AG04450 (cell line): Measurements from ENCODE around the gene ESRRG. TPM values are rescaled to one million over a fixed set of nuclear protein-coding genes. Genes with fewer than 3 reads are reported as not detected.

ENCODE experiments used
- CTCF ChIA-PET: fragments of 300-600, 350-600 bp; formaldehyde crosslinking; extraction: SDS; loops from one replicate; lab custom pipeline; 2022; ENCODE audit warnings: antibody characterized with exemption, inconsistent platforms; lab: Charles Lee
- POLR2A ChIA-PET: fragments of 350-600 bp; formaldehyde crosslinking; extraction: SDS; loops from one replicate; lab custom pipeline; 2021; ENCODE audit warnings: antibody characterized with exemption, inconsistent platforms; lab: Yijun Ruan, JAX
- DNase-seq: peaks from one replicate; pipeline ENCODE4 v3.0.0-alpha.2; 2011; ENCODE audit warnings: low read depth, low spot score
- H3K27ac ChIP-seq: one replicate; pipeline ENCODE4 v1.5.1; 2012; ENCODE audit warnings: low read depth, low read length, control low read depth
- H3K27me3 ChIP-seq: one replicate; pipeline ENCODE4 v1.6.0; 2012; ENCODE audit warnings: low read length; ENCODE audit not compliant: control insufficient read depth, insufficient read depth
- H3K4me3 ChIP-seq: 2 replicates; pipeline ENCODE4 v1.5.1; 2011; ENCODE audit warnings: mild to moderate bottlenecking, low read depth, low read length, control low read depth
- H3K9me3 ChIP-seq: 2 replicates; pipeline ENCODE4 v1.5.1; 2012; ENCODE audit warnings: low read length; ENCODE audit not compliant: control insufficient read depth, insufficient read depth
- polyA plus RNA-seq: library from polyadenylated mRNA; depleted of rRNA; stranded (reverse); fragments of >200 nt; gene quantifications from 2 replicates; pipeline ENCODE4 v1.2.3, GENCODE V29; 2011
- TF ChIP-seq, protein P1 (sequence below): IDR thresholded peaks from 2 replicates; pipeline ENCODE4 v1.5.1; 2011; ENCODE audit warnings: low read depth, low read length, control low read depth, inconsistent platforms

Gene ESRRG
- polyA plus RNA-seq, 1 experiment, result 0.22 TPM

DNA sequence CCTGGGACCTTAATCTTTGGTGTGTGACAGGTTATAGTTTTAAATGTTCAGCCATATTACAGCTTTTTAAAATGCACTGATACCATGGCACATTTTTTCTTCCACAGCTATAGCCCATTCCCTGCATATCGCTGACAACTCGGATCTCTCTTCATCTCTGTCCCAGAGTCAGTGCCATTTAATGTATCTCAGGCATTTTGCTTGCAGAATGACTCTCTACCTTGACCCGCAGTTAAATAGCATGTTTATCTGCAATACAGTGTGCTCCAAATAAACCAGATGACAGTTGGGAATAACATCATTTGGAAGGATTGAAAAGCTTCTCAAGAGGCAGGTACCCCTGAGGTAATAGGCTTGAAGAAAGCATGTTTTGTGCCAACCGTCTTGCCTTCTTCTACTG, 200.2 kb downstream of the ESRRG start:
- POLR2A ChIA-PET, result no interaction called here
- no peak overlapping the region for H3K4me3 ChIP-seq
- no peaks in the 10 kb centered on the region for H3K9me3 ChIP-seq
- CTCF ChIA-PET, result interaction anchor here (1.1 to 1.7 kb wide), 2 partner anchors 13 to 302 kb away, joined by 4 to 8 read pairs; no protein-coding TSS in a partner anchor
- TF ChIP-seq, protein P1, sequence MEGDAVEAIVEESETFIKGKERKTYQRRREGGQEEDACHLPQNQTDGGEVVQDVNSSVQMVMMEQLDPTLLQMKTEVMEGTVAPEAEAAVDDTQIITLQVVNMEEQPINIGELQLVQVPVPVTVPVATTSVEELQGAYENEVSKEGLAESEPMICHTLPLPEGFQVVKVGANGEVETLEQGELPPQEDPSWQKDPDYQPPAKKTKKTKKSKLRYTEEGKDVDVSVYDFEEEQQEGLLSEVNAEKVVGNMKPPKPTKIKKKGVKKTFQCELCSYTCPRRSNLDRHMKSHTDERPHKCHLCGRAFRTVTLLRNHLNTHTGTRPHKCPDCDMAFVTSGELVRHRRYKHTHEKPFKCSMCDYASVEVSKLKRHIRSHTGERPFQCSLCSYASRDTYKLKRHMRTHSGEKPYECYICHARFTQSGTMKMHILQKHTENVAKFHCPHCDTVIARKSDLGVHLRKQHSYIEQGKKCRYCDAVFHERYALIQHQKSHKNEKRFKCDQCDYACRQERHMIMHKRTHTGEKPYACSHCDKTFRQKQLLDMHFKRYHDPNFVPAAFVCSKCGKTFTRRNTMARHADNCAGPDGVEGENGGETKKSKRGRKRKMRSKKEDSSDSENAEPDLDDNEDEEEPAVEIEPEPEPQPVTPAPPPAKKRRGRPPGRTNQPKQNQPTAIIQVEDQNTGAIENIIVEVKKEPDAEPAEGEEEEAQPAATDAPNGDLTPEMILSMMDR, result no peak
- no peaks in the 10 kb centered on the region for H3K27me3 ChIP-seq
- no peak for DNase-seq
- no peak overlapping the region for H3K27ac ChIP-seq

DNA sequence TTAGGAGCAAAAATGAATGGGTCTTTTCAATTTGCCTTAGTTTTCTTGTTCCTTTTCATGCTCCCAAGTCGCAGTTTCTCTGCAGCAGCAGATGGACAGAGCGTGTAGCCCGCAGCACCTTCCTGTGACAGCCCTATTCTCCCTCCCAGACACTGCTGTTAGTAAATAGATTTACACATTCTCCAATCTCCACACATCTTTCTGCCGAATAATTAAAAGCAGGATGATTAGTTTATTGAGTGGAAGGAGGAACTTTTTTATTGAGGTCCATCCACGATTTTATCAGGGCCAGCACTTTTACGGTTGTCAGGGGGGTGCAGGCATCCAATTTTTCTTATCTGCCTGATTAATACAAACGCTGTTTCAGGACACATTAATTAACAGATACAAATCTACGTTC, 201.8 kb downstream of the ESRRG start:
- TF ChIP-seq, protein P1, result no peak
- DNase-seq, result no peak
- no peak overlapping the region for H3K4me3 ChIP-seq
- no peak overlapping the region for H3K27ac ChIP-seq
- no peaks in the 10 kb centered on the region for H3K9me3 ChIP-seq
- ChIA-PET POLR2A (interaction anchor here (0.7 kb wide), 1 partner anchor 8 kb away, joined by 6 read pairs; no protein-coding TSS in a partner anchor), CTCF (interaction anchor here (1.1 to 1.7 kb wide), 2 partner anchors 46 to 300 kb away, joined by 3 to 8 read pairs; no protein-coding TSS in a partner anchor)
- H3K27me3 ChIP-seq, result no peaks in the 10 kb centered on the region

DNA sequence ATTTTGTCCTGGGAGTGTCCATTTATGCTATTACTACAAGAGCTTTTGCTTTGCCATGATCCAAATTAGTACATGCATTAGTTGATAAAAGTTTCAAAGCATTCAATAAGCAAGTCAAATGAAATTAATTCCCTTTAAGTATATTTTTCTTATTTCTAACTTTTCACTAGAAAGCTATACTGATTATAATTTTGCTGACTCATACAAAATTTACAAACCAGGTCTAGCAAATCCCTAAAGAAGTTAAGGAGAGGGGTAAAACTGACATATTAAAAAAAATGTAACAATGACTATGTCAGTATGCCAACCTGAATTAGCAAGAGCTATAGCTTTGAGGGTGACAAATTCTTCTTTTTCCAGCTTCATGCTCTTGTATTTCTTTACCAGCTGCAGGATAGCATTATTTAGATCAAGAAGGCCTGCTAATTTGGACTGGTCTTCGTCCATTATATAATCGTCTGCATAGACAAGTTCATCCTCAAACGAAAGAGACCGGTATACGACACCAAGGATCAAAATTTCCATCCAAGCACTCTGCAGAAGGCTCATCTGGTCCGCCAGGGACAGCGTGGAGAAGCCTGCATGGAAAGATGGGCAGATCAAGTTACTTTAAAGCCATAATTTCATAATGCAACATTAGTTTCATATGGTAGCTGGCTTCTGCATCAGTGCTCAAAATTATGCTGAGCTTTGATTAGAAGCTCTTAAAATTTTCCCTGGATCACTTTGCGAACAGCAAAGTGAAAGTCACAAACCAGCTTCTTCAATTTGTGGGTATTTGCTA, 204.2 kb downstream of the ESRRG start:
- H3K4me3 ChIP-seq, result no peak overlapping the region
- no peaks in the 10 kb centered on the region for H3K9me3 ChIP-seq
- no peak for DNase-seq
- H3K27ac ChIP-seq, result no peak overlapping the region
- H3K27me3 ChIP-seq, result no peaks in the 10 kb centered on the region
- CTCF ChIA-PET, result interaction anchor here (1.0 kb wide), 1 partner anchor 209 kb away, joined by 5 read pairs; no protein-coding TSS in a partner anchor
- POLR2A ChIA-PET, result no interaction called here
- TF ChIP-seq, protein P1, result no peak

DNA sequence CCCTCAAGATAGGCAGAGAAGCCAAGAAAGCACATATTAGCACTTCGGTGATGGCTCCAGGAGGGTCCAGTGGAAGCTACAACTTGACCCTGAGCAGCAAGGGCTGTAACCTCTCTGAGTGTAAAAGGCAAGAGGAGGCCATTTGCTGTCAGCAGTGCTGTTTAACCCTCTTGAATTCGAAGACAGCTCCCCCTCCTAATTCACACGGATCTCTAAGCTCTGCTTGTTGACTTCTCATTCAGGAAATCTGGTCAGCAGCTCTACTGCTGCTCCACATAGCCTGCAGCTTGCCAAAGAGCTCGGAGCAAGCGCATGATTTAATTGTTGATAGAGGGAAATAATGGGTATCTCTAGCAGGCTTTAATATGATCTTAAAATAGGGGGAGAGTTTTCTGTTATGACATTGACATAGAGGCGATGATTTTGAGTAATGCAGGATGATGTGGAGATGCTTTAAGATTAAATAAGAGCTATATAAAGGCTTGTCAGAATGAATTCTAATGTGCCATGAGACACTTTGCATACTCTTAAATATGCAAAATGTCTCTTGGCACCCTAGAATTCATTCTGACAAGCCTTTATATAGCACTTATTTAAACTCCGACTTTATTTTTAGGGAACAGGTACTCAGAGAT, 220.6 kb downstream of the ESRRG start:
- POLR2A ChIA-PET, result no interaction called here
- no peak for DNase-seq
- Histone ChIP-seq H3K27ac (no peak overlapping the region), H3K4me3 (no peak overlapping the region), H3K9me3 (no peaks in the 10 kb centered on the region), H3K27me3 (no peaks in the 10 kb centered on the region)
- CTCF ChIA-PET, result no interaction called here
- TF ChIP-seq, protein P1, result no peak
